DLD1 (cell line): ENCODE results near the gene FBH1.
"Not testable (repeated sequence)": the region's sequence is repeated elsewhere in the genome, so short reads cannot be mapped to it uniquely, and the experiment has no call there.

Source experiments
- in situ Hi-C: cut with HindIII; loops from 2 replicates; pipeline ENCODE4 v1.10.0; 2017; ENCODE audit warnings: low sequenced_read_pairs

Gene FBH1

DNA sequence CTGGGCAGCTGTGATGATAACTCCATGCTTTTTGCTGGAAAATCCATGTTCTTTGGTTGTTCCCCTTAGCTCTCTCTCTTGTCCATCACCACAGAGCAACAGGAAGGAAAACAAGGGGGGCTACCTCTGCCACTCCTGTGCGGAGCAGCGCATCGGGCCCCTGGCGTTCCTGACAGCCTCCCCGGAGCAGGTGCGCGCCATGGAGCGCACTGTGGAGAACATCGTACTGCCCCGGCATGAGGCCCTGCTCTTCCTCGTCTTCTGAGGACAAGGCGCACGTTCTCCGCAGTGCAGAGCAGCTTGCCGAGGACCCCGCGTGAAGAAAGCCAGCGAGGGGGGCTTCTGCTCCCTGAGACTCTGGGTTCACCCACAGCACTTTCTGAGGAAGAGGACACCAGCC, 47.0 kb downstream of the FBH1 start:
- in situ Hi-C loops: no loop called here

GRCh38 chr10:5938291-5938690, 48.2 kb downstream of the FBH1 start:
- in situ Hi-C loops: no loop called here

DNA sequence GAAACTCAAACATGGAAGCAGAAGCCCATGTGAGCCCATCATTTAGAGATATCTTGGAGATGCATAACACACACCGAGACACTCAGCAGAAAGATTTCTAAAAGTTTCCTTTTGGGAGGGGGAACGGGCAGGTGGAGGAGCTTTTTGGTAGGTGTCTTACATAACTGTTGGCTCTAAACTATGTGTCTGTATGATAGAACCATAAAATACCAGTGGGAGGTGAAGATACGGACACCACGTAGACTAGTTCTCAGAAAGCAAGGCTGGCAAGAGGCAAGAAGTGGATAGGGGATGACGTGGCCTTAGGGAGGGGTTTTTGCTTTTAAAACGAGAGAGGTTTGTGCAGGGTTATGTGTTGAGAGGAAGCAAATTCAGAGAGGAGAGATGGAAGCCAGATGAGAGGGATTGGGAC, 50.8 kb downstream of the FBH1 start:
- in situ Hi-C loops: no loop called here

DNA sequence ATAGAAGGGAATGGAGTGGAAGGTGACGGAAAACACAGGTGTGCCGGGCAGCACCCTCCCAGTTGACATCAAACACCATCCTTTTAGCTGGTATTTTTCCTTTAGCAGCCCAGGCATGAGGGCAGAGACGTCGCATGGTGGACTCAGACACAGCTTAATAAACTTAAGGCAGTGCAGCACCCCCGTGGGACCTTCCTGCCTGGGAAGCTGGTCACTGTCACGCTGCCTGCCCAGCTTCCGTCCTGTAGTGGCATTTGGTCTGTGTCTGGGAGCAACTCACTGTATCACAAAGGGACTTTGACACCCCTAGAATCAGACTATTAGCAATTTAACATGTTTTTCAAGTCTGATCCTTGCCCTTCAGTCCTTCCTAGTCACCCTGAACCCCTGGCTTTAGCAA, 51.5 kb downstream of the FBH1 start:
- in situ Hi-C loops: no loop called here

GRCh38 chr10:5942001-5942400, 52.0 kb downstream of the FBH1 start:
- in situ Hi-C loops: no loop called here

- in situ Hi-C loops: no loop called here
These were observed 52.4 kb downstream of the FBH1 start for GRCh38 chr10:5942474-5942873.

- in situ Hi-C loops: no loop called here
These were observed 53.5 kb downstream of the FBH1 start for GRCh38 chr10:5943536-5943935.

DNA sequence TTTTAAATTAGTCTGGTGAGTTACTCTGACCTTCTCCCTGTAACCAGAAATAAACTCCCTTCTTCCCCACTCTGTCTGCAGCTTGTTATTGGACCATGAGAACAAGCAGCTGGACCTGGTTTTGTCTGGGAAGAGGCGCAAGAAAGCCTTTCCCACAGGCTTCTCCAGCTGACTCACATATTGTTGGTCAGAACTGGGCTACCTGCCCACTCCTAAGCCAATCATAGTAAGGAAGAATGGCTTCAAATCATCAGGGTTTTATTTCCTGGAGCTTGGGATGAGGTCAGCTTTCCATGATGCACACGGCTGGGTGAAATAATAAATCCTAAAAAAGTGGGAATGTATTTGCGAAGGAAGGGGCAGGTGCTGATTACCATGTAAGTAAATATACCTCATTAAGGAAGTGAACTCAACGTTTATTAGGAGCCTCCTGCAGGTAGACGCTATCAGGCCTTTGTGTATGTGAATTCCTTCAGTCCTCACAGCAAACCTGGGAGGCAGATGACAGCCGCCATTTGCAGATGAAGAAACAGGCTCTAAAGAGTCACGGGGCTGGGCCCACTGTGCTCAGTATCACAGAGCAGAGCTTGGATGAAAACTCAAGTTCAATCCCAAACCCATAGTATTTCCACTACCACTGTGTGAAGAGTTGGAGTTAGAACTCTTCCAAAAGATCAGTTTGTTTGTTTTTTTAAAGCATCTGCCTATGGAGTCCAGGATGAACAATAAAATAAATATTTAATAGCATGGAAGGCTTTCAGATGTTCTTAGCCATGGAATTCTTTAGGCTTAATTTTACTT, 54.5 kb downstream of the FBH1 start:
- in situ Hi-C loops: no loop called here

DNA sequence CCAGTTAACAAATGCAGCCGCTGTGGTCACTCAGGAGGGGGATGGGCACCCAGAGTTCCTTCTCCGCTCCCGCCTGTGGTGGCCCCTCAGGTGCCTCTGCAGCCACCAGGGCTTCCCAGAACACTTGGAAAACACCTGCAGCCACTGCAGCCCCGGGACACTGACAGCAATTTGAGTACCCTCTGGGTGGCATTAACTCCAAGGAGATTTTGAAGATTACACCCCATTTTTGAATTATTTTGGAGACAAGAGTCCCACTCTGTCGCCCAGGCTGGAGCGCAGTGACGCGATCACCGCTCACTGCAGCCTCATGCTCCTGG, 55.1 kb downstream of the FBH1 start:
- in situ Hi-C loops: no loop called here

DNA sequence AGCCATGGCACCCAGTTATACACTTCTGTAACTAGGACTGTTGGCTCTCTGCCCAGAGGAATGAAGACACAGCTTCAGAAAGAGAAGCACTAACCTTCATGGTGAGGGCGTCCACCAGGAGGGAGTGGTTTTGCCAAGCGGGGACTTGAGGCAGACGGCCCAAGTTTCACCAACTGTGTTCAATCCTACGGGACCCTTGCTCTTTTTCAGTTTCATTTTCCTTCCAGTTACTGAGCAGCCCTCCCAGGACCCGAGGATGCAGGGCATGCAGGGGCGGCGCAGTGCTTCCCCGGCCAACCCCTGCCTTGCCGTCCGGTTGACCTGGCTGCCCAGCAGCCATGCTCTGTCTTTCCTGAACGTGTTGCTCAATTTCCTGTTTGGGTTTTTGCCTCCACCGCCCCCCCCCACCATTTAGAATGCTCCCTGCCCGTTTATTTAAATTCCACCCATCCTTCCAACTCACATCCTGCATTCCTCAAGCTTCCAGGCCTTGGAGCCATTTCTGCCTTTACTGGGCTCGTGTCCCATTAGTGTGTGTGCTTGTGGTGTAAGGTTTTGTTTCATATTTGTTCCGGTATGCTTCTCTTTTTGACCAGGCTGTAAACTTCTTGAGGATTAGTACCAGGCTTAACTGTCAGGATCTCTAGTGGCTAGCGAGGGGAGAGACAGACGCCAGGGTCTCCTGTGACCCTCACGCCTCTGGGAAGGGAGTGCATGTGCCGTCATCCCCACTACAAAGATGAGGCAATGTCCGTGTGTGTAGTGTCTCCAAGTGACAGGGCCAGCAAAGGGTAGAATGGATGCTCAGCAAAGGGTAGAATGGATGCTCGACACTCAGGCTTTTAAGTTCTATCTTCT, 55.7 kb downstream of the FBH1 start:
- in situ Hi-C loops: no loop called here

DNA sequence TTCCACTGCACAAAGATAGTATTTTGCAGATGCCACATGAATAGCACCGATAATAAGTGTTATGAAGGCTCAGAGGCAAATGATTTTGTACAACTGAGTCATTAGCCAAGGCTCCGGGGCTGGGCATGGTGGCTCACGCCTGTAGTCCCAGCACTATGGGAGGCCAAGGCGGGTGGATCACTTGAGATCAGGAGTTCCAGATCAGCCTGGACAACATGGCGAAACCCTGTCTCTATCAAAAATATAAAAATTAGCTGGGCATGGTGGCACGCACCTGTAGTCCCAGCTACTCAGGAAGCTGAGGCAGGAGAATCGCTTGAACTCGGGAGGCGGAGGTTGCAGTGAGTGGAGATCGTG, 56.4 kb downstream of the FBH1 start:
- in situ Hi-C loops: not testable (repeated sequence)

- in situ Hi-C loops: no loop called here
These were observed 56.7 kb downstream of the FBH1 start for GRCh38 chr10:5946786-5947185.

- in situ Hi-C loops: no loop called here
These were observed 57.6 kb downstream of the FBH1 start for GRCh38 chr10:5947471-5948207.

- in situ Hi-C loops: no loop called here
These were observed 58.2 kb downstream of the FBH1 start for GRCh38 chr10:5948208-5948585.

GRCh38 chr10:5949009-5949759, 59.1 kb downstream of the FBH1 start:
- in situ Hi-C loops: no loop called here

DNA sequence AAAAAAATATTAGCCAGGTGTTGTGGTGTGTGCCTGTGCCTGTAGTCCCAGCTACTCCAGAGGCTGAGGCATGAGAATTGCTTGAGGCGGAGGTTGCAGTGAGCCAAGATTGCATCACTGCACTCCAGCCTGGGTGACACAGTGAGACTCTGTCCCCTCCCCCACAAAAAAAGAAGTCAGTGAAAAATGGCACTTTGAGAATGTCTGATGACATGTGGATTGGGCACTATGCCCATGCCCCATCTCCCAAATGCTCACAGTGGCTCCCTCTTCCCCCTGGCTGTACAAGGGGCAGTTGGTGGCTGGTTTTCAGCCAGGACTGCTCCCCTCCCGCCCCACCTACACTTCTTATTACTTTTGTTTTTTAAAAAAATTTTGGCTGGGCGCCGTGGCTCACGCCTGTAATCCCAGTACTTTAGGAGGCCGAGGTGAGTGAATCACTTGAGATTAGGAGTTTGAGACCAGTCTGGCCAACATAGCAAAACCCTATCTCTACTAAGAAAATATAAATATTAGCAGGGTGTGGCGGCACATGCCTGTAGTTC, 61.2 kb downstream of the FBH1 start:
- in situ Hi-C loops: no loop called here

DNA sequence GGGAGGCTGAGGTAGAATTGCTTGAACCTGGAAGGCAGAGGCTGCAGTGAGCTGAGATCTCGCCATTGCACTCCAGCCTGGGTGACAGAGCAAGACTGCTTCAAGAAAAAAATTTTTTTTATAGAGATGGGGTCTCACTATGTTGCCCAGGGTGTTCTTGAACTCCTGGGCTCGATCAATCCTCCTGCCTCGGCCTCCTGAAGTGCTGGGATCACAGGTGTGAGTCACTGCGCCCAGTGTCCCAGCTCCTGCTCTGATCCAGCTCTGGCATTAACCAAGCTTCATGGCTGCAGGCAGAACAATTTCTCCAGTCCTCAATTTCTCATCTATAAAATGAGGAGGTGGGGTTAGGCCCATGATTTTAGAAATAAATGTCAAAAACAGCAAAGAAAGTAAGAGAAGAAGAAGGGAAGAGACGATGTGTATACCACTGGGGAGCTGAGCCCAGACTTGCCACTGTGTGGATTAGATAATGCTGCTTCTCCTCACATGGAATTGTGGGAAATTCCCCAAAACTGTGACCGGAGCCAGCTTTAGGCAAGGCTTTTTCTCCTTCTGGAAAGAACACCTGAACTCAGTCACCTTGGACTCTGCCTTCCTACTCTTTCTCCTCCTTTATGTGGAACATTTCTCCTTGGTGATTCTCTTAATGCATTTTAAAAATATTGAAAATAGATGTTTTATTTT, 61.8 kb downstream of the FBH1 start:
- in situ Hi-C loops: no loop called here

DNA sequence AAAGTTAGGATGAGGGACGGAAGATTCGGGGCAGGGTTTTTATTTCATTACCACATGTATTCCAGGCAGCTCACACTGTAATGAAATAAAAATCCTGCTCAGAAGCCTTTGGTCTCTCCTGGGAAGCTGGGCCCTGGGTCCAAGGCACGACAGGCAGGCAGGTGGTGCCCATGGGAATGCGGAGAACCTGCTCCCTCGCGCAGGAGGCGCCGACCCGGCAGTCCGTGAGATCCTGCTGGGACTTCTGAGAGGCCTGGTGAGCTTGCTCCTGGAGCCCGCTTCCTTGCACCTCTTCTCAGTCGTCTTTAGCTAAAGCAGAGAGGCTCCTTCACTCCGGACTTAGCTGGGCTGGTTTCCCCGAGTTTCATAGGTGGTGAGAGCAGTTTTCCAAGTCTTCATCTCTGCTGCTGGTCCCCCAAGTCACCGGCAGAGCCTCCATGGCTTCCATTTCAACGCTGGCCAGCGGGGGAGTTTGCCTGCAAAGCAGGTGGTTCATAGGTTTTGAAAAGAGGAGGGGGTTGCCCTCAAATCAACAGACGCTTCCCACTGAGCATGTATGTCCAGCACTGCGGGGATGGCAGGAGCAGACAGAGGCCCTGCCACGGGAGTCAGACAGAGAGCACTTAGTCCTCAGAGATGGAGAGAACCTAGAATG, 62.8 kb downstream of the FBH1 start:
- in situ Hi-C loops: no loop called here

DNA sequence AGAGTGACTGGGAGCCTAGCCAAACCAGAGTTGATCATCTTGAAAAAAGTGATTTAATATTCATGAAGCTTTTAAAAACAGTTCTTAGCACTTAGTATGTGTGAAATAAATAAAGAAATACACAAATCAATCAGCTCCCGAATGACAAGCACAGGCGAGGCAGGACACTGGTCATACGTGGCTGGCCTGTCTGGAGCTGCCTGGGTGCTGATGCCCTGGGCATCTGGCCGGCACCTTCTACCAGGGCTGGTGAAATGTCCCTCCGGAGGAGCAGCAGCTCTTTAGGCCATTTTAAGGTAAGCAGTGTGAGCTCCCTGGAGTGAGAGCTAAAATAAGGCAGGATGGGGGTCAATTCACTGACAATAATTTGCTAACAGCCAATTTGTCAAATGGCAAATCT, 63.6 kb downstream of the FBH1 start:
- in situ Hi-C loops: no loop called here
